ENCODE data around the gene LSG1. TPM values are rescaled to one million over a fixed set of nuclear protein-coding genes. Genes with fewer than 3 reads are reported as not detected.

Gene LSG1
- total RNA-seq, 1 experiment from 2014 or later, result 63.1 TPM

Other genes starting within 250 kb of the LSG1 start
- gene ATP13A3, start 185.2 kb downstream of the LSG1 start, total RNA-seq (2014; rRNA removed; shearing (Covaris generic)), result 123 and 126 TPM in 2 replicates
- gene TMEM44, start 38.8 kb downstream of the LSG1 start, total RNA-seq (2014; rRNA removed; shearing (Covaris generic)), result 13.8 and 19.0 TPM in 2 replicates
- 1.8 and 3.5 TPM in 2 replicates for gene FAM43A, start 13.7 kb upstream of the LSG1 start, total RNA-seq (2014; rRNA removed; shearing (Covaris generic))

Measured in RPMI7951 (cell line).